GM12873 (cell line): ENCODE measurements around the gene PPM1K.

Experiments used
- CTCF ChIP-seq: IDR thresholded peaks from 2 replicates; pipeline ENCODE4 v1.5.1; 2012; ENCODE audit warnings: low read depth, mild to moderate bottlenecking, moderate library complexity, low read length, control low read depth; ENCODE audit not compliant: insufficient read depth; ENCODE audit errors: missing control alignments

The PPM1K gene

GRCh38 chr4:88285235-88285653 is 883 bp upstream of the PPM1K start:
- no peak for TF ChIP-seq CTCF

- no peak for TF ChIP-seq CTCF
Measured at GRCh38 chr4:88283661-88284438, 511 bp downstream of the PPM1K start.

DNA sequence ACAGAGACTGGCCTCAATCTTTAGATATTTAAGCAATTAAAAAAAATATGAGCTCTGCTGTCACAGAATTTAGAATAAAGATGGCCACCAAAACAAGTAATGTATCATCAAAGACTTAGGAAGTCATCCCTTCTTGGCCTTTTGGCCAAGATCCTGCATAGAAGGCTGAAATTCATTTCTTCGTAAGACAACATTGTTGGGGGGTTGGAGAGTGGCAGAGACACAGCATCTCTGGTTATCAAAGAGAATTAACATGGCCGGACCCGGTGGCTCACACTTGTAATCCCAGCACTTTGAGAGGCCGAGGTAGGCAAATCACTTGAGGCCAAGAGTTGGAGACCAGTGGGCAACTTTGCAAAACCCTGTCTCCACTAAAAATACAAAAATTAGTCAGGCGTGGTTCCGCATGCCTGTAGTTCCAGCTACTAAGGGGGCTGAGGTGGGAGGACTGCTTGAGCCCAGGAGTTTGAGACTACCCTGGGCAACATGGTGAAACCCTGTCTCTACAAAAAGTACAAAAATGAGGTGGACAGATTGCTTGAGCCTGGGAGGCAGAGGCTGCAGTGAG is 4.0 kb downstream of the PPM1K start:
- TF ChIP-seq CTCF: no peak

DNA sequence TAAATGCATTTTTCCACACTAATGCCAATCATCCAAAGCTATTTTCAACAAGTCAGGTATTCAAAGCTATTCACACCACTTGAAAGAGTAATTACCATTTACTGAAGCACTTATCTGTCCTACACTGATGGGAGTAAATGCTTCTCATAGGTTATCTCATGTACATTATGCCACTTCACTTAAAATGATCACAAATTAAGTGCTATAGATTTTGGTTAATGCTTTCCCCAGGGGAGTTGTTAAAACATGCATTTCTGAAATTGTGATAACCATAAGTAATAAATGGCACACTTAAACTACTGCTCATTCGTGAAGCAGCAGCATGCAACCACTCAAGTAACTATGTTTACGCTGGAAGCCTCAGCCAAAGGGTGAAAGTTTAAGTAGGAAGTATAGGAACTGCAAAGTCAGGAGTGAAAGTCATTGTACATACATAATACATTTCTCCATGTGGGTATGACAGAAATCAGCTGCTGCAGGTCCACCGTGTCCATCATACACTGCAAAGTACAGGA is 6.6 kb downstream of the PPM1K start:
- TF ChIP-seq CTCF: no peak

DNA sequence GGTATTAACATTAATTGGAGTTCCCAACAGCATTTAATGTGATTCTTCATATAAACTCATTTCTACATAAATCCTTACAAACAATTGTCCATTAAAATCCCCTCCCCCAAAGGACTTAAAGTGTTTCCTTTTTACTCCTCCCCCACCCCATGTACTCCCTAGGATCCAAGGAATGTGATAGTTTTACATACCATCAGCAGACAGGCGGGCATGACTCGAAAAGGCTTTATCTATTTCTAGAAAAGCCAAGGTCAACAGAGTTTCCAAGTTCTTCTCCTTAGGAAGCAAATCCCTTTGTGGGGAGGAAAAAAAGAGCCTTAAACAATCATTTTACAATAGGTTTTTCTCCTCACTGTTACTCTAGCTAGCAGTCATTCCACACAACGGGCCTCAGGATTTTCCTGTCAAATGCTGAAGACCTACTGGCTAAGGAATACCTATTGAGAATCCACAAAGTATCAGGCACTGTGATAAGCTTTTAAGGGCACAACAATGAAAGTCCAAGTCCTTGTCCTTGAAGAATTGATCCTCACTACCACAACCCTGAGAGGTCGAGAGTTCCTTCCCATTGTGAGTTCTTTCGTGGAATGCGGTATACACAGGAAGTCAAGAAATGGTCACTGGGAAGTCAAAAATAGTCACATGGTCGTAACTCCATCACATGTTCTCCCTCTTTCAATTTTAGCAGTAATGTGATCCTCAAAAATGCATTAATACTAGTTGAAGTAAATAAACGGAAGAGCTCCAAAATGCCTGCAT is 7.2 kb downstream of the PPM1K start:
- TF ChIP-seq CTCF: no peak

DNA sequence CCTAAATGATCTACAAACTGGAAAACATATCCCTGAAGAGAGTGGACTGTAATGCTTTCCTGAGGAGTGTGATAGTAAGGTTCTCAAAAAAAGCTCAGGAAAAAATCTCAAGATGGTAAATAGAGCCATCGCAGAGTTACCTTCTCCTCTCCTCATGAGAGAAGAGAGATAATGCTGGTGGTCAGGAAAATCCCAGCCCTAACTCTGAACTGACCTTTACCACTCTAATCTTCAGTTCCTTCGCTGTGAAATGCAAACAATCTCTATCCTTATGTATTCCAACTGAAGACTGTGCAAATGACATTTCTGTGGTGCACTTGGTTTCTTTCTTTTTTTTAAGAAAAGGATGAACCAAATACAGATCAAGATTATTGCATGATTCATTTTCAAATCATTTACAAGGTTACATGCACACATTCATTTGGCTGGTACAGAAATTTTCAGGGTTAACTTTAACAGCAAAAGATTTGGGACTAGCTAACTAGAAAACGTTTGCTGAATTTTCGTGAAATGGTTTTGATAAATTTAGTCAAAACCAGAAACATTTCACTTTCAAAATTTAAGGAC is 8.3 kb downstream of the PPM1K start:
- no peak for TF ChIP-seq CTCF

DNA sequence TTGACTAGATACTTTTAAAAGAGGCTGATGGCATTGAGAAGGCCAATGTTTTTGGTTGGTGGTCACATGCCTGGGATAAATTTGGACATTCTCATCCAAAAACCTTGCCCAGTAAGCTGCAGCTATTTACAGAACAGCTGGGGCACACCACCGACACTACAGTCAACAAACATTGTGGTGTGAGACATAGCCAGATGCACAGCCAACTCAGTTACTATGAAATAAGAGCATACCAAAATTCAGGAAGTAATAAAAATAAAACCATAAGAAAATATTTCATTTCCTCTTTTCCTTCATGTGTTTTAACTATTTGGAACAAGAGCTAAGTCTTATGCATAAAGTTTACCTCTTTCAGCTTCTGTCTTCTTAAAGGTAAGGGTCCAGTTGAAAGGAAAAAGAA is 8.8 kb downstream of the PPM1K start:
- TF ChIP-seq CTCF: no peak
